ENCODE results near the gene INTS11.

Gene INTS11

DNA sequence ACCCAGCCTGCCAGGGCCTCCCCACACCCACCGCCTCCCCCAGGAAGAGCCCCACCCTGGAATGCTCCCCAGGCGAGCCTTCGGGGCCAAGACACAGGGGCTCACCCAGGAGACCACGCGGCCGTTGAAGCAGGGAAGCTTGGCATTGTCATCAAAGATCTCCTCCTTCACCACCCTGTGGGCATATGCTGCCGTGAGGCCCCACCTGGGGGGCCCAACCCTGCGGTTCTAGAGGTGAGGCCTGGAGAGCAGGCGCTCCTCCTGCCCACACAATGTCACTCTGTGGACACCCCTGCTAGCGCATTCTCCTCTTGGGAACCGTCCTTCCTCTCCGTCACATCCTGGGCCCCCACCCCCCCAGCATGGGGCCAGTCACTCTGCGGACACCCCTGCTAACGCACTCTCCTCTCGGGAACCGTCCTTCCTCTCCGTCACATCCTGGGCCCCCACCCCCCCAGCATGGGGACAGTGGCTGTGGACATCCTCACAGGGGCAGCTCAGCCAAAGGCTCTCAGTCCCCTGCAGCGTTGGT is 18.2 kb upstream of the INTS11 start:
- no peak for DNase-seq

DNA sequence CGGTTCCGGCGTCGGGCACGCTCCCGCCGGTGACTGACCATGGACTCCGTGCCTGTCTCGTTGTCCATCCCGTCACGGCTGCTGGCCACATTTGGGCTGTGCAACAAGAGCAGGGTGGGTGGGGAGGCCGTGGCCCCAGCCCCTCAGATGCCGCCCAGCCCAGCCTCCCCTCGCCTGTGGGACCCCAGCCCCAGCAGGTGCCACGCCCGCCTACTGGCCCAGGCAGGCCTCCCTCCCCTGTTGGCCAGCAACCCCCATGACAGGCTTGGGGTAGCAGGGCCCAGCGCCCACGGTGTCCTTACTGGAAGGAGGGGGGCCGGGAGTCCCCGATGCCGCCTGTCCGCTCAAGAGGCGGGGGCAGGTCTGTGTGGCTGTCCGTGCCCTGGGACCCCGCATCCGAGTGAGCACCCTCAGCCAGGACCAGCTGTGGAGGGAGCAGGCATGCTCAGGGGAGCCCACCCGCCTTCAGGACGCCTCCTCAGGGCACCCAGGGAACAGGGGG is 17.7 kb upstream of the INTS11 start:
- DNase-seq = no peak

DNA sequence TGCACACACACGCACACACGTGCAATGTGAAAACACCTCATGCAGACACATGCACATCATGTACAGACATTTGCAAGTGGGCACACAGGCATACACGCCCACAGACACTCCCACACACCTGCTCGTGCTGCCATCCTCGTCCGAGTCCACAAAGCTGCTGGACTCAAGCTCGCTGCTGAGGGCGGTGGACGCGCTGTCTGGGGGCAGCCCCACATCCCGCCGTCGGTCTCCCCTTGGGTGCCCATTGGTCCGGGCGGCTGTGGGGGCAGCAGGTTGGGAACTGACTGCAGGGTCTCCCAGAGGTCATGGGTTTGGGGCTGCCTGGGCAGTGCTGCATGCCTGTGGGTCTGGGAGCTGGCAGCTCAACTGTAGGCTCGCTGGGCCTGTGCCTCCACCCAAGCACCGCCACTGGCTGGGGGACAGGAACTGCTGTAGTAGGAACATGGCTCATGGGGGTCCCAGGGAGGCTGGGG is 17.1 kb upstream of the INTS11 start:
- no peak for DNase-seq

DNA sequence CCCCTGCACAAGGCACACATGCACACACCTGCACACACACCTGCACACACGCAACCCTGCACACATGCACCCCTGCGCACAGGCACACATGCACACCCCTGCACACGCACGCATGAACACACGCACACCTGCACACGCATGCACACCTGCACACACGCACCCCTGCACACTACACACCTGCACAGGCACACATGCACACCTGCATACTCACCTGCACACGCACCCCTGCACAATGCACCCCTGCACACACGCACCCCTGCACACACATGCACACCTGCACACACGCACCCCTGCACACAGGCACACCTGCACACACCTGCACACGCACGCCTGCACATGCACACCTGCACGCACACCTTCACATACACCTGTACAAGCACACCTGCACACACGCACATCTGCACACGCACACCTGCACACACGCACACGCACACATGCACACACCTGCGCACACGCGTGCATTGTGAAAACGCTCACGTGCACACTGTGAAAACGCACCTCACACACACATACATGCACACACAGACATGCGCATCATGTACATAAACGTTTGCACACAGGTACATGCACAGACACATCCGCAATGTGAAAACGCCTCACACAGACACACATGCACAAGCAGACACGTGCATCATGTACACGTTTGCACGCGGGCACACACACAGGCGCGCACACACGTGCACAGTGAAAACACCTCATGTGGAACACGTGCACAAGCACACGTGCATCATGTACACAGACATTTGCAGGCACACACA is 16.5 kb upstream of the INTS11 start:
- no peak for DNase-seq

DNA sequence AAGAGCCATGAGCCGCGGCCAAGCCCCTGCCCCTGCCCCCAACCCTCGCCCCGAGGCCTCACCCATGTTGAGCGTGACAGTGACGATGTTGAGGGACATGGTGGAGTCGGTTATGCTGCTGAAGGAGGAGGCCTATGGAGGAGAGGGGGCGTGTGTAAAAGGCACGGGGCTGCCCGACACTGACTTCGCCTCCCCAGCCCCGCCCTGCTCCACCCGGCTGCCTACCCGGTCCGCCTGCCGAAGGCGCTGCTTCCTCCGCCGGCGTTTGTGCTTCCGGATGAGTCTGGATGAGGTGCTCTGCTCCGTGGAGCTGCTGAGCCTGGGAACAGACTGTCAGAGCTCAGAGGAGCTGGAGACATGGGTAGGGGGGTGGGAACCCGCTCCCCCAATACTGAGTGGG is 15.7 kb upstream of the INTS11 start:
- DNase-seq = no peak

DNA sequence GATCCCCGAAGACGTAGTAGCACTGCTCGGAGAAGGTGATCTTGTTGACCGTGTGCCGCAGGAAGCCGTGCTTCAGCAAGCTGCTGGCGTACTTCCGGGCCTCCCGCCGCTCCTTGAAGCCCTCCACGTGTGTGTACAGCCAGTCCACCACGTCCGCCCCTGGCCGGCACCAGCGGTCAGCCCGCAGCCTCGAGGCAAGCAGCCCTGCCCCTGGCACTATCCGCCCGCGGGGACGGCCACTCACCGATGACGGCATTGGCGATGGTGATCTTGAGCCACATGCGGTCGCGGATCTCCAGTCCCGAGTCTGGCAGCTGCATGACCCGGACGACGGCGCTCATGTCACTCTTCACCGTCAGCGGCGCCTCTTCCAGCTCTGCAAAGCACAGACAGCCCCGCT is 13.8 kb upstream of the INTS11 start:
- no peak for DNase-seq

DNA sequence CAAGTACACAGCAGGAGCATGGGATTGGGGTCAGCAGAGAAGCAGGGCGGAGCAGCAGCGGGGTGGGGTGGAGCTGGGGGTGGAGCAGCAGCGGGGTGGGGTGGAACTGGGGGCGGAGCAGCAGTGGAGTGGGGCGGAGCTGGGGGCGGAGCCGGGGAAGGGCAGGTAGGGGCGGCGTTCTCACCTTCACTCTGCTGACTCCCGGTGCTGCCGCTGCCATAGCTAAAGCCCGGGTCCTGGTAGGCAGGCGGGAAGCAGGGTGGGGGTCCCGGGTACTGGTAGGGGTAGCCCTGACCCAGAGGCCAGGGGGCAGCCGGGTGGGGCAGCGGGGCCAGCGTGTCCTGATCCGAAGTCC is 13.3 kb upstream of the INTS11 start:
- DNase-seq = no peak

DNA sequence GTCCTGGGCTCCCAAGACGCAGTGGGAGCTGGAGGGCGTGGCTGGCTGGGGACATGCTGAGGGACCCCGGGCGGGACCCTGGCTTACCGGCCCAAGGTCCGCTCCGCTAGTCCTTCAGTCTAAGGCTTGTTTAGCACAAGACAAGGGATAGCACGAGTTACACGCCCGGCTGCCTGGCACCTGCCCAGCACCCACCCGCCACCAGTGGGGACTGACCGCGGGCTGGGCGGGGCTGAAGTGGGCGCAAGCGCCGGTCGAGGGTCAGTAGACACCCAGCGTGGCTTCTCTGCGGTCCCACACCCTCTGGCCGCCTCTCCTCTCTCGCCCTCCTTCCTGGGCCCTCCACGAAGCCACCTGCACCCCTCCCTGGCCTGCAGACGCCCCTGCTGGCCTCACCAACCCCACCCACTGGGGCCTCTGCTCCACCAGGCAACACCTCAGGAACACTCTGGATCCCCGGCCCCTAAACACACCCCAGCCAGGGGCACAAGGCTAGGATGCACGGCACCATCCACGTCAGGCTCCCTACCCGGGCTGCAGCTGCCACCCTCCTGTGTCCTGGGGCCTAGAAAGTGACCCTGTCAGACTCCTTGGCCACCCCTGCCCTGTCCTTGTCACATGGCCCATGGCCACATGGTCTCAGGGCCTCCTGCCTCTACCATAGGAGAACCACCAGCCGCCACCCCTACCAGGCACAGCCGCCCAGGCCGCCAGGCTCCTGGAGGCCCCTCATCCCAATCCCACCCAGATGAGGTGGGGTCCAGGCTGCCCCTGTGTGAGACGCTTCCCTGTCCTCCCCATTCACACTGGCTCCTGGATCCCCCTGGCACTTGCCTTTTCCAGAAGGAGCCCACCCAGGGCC is 12.7 kb upstream of the INTS11 start:
- no peak for DNase-seq

DNA sequence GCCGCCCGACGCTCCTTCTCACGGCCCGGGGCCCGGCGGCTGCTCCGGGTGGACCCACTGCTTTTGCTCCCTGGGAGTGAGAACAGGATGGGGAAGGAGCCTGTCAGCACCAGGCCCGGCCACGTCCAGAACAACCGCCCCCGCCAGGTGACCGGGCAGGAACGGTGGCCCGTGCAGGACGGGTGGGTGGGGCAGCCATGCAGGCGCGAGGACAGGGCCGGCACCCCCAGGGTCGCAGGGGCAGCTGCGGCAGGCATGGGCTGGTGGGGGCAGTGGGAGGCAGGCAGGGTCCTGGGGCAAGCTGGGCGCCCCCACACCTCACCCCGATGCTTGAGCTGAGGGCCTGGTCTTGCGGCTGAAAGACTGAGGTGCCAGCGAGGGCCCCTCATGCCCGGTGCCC is 12.0 kb upstream of the INTS11 start:
- DNase-seq = no peak

DNA sequence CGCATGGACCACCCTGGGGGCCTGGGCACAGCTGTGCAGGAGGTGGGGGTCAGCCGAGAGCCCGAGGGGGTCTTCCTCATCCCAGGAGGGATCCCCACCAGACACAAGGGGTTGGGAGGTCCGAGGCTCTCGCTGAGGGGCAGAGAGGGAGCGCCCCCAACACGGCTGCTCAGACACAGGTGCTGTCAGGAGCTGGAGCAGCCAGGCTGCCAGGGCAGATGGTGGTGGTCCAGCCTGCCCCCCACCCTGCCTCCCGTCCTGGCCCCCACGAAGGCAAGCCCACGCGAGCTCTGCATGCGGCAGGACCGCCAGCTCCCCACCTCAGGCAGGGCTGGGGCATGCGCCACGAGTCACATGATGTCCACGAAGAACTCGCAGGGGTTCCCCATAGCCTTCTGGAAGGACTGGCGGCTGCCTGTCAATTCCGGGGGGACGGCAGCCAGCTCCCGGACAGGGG is 11.4 kb upstream of the INTS11 start:
- DNase-seq = no peak

DNA sequence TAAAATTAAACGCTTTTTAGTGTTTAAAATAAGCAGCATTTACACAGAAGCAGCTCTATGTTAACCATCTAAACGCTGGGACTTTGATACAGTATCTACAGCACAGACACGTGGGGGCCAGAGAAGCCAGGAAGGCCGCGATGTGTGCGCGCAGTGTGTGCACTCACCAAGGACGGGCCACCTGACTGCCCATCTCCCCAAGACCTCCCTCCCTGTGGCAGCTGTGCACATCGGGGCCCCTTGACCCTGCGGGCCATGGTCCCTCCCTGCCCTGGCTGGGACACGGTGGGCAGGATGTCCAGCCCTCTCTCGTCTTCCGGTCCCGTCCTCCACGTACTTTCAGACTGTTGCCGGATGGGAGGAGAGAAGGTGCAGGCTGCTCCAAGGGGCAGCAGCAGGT is 10.8 kb upstream of the INTS11 start:
- DNase-seq = no peak

DNA sequence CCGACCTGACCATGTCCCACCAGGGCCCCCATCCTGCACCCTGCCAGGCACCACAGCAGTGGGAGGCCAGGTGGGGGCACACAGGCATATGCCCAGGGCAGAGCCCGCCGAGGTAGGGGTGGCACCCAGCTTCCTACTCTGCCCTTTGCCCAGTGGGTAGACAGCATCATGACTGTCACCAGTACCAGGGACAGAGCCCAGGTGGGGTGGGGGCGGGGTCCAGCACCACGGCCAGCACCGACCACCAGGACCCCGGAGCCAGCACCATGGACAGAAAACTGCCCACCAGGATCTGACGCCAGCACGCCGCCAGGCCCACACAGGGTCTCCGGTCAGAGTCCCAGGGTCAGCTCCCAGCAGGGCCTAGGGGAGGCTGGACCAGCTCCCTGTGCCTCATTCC is 10.4 kb upstream of the INTS11 start:
- no peak for DNase-seq

DNA sequence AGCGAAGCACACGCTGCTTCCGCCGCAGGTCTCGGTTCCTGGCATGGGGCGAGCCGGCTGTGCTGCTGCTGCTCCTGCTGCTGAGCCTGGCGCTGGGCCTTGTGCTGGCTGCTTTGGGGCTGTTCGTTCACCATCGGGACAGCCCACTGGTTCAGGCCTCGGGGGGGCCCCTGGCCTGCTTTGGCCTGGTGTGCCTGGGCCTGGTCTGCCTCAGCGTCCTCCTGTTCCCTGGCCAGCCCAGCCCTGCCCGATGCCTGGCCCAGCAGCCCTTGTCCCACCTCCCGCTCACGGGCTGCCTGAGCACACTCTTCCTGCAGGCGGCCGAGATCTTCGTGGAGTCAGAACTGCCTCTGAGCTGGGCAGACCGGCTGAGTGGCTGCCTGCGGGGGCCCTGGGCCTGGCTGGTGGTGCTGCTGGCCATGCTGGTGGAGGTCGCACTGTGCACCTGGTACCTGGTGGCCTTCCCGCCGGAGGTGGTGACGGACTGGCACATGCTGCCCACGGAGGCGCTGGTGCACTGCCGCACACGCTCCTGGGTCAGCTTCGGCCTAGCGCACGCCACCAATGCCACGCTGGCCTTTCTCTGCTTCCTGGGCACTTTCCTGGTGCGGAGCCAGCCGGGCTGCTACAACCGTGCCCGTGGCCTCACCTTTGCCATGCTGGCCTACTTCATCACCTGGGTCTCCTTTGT is 9.2 kb upstream of the INTS11 start:
- no peak for DNase-seq

DNA sequence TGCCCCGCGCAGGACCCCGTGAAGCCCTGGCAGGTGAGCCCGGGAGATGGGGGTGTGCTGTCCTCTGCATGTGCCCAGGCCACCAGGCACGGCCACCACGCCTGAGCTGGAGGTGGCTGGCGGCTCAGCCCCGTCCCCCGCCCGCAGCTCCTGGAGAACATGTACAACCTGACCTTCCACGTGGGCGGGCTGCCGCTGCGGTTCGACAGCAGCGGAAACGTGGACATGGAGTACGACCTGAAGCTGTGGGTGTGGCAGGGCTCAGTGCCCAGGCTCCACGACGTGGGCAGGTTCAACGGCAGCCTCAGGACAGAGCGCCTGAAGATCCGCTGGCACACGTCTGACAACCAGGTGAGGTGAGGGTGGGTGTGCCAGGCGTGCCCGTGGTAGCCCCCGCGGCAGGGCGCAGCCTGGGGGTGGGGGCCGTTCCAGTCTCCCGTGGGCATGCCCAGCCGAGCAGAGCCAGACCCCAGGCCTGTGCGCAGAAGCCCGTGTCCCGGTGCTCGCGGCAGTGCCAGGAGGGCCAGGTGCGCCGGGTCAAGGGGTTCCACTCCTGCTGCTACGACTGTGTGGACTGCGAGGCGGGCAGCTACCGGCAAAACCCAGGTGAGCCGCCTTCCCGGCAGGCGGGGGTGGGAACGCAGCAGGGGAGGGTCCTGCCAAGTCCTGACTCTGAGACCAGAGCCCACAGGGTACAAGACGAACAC is 8.5 kb upstream of the INTS11 start:
- no peak for DNase-seq

DNA sequence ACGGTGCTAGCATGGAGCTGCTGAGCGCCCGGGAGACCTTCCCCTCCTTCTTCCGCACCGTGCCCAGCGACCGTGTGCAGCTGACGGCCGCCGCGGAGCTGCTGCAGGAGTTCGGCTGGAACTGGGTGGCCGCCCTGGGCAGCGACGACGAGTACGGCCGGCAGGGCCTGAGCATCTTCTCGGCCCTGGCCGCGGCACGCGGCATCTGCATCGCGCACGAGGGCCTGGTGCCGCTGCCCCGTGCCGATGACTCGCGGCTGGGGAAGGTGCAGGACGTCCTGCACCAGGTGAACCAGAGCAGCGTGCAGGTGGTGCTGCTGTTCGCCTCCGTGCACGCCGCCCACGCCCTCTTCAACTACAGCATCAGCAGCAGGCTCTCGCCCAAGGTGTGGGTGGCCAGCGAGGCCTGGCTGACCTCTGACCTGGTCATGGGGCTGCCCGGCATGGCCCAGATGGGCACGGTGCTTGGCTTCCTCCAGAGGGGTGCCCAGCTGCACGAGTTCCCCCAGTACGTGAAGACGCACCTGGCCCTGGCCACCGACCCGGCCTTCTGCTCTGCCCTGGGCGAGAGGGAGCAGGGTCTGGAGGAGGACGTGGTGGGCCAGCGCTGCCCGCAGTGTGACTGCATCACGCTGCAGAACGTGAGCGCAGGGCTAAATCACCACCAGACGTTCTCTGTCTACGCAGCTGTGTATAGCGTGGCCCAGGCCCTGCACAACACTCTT is 7.7 kb upstream of the INTS11 start:
- DNase-seq = no peak

DNA sequence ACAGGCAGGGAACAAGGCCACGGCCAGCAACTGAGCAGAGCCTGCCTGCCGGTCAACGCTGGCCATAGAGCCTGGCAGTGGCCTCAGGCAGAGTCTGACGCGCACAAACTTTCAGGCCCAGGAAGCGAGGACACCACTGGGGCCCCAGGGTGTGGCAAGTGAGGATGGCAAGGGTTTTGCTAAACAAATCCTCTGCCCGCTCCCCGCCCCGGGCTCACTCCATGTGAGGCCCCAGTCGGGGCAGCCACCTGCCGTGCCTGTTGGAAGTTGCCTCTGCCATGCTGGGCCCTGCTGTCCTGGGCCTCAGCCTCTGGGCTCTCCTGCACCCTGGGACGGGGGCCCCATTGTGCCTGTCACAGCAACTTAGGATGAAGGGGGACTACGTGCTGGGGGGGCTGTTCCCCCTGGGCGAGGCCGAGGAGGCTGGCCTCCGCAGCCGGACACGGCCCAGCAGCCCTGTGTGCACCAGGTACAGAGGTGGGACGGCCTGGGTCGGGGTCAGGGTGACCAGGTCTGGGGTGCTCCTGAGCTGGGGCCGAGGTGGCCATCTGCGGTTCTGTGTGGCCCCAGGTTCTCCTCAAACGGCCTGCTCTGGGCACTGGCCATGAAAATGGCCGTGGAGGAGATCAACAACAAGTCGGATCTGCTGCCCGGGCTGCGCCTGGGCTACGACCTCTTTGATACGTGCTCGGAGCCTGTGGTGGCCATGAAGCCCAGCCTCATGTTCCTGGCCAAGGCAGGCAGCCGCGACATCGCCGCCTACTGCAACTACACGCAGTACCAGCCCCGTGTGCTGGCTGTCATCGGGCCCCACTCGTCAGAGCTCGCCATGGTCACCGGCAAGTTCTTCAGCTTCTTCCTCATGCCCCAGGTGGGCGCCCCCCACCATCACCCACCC is 6.9 kb upstream of the INTS11 start, which contains the start of gene TAS1R3:
TAS1R3 (plus strand) TSS at position 213 of the 898 bp plus-strand sequence; CDS start at position 279, 66 bp downstream.
- no peak for DNase-seq

DNA sequence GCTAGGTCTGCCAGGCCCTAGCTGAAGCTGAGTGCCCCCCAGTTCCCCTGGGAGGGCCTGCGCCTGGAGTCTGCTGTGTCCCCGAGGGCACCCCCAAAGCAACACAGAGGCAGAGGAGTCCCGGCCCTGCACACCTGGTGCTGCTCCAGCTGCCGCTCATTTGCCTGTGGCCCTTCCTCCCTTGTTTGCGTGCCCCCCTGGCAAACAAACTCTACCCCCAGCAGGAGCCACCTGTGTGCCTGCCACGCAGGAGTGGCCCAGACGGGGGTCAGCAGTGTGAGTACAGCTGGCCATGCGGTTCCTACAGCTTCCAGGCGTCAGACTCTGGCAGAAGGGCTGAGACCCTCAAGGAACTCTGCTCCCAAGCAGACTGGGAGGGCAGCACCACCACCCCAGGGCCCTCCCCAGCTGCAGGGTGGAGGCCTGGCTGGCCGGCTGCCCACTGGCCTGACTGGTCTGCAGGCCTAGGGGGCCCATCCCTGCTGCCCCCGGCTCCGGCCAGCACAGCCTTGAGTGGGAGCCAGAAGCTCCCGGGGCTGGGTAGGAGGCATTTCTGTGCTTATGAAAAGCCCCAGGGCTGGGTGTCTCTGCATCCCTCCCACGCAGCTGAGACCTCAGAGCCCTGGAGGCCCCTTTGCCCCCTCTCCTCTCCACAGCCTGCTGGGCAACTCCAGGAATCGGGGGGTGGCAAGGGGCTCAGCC is 6.1 kb upstream of the INTS11 start:
- no peak for DNase-seq

DNA sequence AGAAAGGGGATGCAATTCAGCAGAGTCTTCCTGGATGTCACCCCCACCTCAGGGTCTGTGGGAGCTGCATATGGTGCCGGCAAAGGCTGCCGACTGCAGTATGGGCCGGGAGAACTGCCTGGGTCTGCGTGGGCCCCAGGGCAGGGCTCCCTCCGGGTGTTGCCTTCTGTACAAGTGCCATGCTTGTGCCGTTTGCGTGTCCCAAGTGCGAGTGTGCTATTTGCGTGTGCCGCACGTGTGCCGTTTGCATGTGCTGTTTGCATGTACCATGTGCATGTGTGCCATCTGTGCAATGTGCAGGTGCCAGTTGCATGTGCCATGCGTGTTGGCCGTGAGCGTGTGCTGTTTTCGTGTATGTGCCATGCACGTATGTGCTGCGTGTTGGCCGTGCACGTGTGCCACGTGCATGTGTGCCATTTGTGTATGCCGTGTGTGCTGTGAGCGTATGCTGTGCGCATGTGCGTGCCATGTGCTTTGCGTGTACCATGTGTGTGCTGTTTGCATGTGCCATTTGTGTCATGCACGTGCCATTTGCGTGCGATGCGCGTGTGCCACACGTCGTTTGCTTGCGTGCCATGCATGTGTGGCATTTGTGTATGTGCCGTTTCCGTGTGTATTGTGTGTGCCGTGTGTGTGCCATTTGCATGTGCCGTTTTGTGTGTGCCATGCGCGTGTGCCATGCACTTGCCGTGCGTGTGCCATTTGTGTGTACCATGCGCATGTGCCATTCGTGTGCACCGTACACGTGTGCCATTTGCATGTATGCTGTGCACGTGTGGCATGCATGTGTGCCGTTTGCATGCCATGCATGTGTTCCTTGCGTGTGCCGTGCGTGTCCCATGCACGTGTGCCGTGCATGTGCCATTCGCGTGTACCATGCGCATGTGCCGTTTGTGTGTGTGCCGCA is 5.1 kb upstream of the INTS11 start:
- no peak for DNase-seq

DNA sequence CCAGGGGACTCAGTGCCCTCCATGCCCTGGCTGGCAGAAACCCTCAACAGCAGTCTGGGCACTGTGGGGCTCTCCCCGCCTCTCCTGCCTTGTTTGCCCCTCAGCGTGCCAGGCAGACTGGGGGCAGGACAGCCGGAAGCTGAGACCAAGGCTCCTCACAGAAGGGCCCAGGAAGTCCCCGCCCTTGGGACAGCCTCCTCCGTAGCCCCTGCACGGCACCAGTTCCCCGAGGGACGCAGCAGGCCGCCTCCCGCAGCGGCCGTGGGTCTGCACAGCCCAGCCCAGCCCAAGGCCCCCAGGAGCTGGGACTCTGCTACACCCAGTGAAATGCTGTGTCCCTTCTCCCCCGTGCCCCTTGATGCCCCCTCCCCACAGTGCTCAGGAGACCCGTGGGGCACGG is 3.8 kb upstream of the INTS11 start:
- no peak for DNase-seq
